Endothelial cell of umbilical vein (primary cell): ENCODE data around the gene COQ3.

Source experiments
- CTCF ChIP-seq, 2 donors: IDR thresholded peaks; 1 replicate in 1 of 2; 2 replicates in 1 of 2; pipeline ENCODE4 v1.5.1; 2011; ENCODE audit warnings: low read length in 2 of 2, mild to moderate bottlenecking in 2 of 2, moderate library complexity in 2 of 2, control low read depth in 1 of 2, inconsistent platforms in 1 of 2, low read depth in 1 of 2; ENCODE audit not compliant: insufficient read depth in 1 of 2; ENCODE audit errors: extremely low read depth in 1 of 2
- JUN ChIP-seq: IDR thresholded peaks from 2 replicates; pipeline ENCODE4 v1.6.1; 2011; ENCODE audit warnings: borderline replicate concordance, low read depth; ENCODE audit not compliant: insufficient read length, insufficient read depth
- MAX ChIP-seq: IDR thresholded peaks from 2 replicates; pipeline ENCODE4 v1.6.1; 2011; ENCODE audit not compliant: insufficient read depth, insufficient read length
- POLR2AphosphoS5 ChIP-seq: IDR thresholded peaks from 2 replicates; pipeline ENCODE4 v1.6.1; 2012; ENCODE audit warnings: low read depth, mild to moderate bottlenecking, control low read depth, low read length, moderate library complexity; ENCODE audit not compliant: insufficient read depth

- TF ChIP-seq POLR2AphosphoS5 (no peak), CTCF (IDR thresholded peaks at IDR 0.05; ENCODE audit: extremely low read depth in 1 of 2, insufficient read depth in 1 of 2, low read depth in 1 of 2, low read length in 2 of 2) (no peak), JUN (peak; percentile 30), MAX (no peak)
These were observed 49.7 kb downstream of the COQ3 start for GRCh38 chr6:99344289-99344688.
